Coronary artery (tissue), 2 donors: ENCODE results near the gene PLAC1.

Experiments
- DNase-seq: peaks from one replicate; pipeline ENCODE4 v3.0.0-alpha.2; 2017; ENCODE audit warnings: low spot score
- H3K27ac ChIP-seq, 2 donors: fragments of 200-600 bp; sonication (generic); one replicate each; pipeline ENCODE4 v1.5.1; 2016 to 2019
- H3K4me3 ChIP-seq: fragments of 200-600 bp; sonication (generic); 2 replicates; pipeline ENCODE4 v1.5.1; 2016; ENCODE audit warnings: mild to moderate bottlenecking, moderate library complexity
- TF ChIP-seq, protein P1 (sequence below): fragments of 200-600 bp; sonication (generic); IDR thresholded peaks from one replicate; pipeline ENCODE4 v1.5.1; 2019; ENCODE audit warnings: antibody characterized with exemption

Gene PLAC1, protein sequence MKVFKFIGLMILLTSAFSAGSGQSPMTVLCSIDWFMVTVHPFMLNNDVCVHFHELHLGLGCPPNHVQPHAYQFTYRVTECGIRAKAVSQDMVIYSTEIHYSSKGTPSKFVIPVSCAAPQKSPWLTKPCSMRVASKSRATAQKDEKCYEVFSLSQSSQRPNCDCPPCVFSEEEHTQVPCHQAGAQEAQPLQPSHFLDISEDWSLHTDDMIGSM

DNA sequence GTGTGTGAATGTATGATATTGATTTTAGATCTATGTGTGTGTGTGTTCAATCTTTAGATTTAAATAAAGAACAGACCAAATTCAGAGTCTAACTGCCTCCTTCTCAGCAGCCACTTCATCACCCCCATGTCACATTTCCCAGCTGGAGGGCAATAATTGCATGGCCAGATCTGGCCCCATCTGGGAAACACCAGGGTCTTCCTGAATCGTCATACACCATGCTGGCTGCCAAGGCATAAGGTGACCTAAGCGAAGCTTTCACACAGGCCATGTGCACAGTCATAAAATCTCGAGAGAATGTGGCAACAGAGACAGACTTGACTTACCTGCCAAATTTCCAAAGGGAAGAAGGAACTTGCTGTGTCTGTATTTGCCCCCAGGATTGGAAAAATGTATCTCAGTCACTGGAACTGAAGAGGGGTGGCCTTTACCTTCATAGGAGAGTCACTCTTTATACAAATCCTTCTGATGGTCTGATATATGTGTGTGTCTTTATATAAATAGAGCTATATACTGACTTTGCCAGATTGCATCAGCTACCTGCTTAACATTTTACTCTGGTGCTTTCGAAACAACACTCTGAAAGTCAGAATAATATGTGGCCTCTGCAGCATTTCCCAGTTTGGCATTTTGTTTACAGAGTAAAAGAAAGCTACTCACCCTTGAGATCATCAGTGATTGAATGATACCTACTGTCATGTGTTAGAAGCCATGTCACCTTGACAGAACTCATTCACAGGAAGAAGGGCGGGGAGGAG is at the start of gene PLAC1:
TSS of gene PLAC1 (minus strand) at position 470 of the 758 bp plus-strand sequence. CDS start 91,789 bp downstream, outside the sequence.
- Histone ChIP-seq H3K4me3 (no peak within 1 kb of the TSS), H3K27ac (no peak within 1 kb of the TSS)
- DNase-seq, result no peak
- TF ChIP-seq, protein P1, sequence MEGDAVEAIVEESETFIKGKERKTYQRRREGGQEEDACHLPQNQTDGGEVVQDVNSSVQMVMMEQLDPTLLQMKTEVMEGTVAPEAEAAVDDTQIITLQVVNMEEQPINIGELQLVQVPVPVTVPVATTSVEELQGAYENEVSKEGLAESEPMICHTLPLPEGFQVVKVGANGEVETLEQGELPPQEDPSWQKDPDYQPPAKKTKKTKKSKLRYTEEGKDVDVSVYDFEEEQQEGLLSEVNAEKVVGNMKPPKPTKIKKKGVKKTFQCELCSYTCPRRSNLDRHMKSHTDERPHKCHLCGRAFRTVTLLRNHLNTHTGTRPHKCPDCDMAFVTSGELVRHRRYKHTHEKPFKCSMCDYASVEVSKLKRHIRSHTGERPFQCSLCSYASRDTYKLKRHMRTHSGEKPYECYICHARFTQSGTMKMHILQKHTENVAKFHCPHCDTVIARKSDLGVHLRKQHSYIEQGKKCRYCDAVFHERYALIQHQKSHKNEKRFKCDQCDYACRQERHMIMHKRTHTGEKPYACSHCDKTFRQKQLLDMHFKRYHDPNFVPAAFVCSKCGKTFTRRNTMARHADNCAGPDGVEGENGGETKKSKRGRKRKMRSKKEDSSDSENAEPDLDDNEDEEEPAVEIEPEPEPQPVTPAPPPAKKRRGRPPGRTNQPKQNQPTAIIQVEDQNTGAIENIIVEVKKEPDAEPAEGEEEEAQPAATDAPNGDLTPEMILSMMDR, result no peak

DNA sequence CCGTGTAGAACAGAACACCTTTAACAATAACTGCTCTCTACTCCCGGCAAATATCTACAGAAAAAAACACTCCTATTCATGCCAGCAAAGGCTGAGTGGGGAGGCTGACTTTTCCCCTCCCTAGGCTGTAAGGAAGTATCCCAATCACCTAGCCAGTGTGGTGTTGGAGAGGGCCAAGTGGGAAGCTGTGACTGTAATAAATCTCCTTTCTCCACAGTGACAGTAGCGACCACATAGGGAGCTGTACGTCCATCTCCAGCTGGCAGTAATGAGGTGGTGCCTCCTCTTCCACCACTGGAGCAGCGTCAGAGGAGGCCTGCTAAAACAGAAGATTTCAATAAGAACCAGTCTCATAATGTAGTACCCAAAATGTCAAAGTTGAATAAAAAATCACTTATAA is 47.9 kb upstream of the PLAC1 start:
- Histone ChIP-seq H3K27ac (no peak overlapping the region), H3K4me3 (no peak overlapping the region)
- TF ChIP-seq, protein P1, result no peak
- no peak for DNase-seq

DNA sequence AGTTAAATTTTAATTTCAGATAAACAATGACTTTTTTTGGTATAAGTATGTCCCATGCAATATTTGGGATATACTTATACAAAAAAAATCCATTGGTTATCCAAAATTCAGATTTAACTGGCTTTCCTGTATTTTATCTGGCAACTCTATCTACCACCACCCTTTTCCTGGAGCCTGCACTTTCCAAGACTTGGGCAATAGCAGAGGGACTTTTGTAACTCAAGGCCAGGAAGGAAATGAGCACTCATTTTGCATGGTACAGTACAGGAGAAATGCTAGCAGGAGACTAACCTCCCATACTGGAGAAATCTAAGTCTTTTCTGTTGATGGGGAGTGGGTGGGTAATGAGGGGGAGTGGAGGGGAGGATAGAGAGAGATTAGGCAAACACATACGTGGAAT is 37.7 kb upstream of the PLAC1 start:
- DNase-seq, result no peak
- TF ChIP-seq, protein P1, result no peak
- Histone ChIP-seq H3K4me3 (no peak overlapping the region), H3K27ac (no peak overlapping the region)

DNA sequence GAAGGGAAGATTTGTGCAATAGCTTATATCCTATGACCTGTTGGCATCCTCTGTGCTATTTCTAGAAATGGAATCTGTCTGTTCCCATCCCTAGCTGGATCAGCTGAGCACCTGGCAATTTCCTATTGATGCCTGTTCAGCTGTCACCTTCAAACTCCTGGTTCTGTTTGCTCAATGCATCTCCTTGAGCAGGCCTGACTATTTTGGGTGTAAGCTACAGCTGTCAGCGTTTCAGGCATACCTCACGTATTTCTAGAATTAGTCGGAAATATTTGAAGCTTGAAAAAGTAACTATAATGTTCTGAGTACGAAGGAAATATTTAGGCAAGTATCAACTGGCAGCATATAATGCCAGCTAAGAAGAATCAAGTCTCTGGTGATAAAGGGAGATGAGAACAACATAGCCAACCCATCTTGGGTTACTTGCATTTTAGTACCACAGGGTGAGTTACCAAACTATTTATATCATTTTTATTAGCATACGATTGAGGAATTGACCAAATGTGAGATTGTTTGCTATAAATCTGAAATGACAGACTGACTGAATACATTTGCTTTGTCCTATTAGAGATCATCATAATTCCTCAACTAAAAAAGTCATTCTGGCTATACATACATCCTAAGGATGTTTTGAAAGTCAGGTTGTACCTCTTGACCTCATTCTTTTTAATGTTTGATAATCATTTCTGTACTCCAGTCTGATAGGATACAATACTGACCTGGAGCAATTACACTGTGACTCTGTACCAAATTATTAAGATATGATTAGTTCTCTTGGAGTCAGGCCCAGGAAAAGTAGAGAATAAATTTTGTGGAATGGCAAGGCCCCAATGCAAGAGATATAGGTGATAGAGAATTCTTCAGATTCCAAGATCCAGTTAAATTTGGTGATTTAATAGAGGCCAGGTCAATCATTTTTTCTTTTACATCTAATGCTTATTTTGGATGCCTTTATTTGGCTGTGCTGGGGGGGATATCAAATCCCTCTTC is 36.4 kb upstream of the PLAC1 start:
- Histone ChIP-seq H3K4me3 (no peak overlapping the region), H3K27ac (no peak overlapping the region)
- no peak for DNase-seq
- TF ChIP-seq, protein P1, result no peak

DNA sequence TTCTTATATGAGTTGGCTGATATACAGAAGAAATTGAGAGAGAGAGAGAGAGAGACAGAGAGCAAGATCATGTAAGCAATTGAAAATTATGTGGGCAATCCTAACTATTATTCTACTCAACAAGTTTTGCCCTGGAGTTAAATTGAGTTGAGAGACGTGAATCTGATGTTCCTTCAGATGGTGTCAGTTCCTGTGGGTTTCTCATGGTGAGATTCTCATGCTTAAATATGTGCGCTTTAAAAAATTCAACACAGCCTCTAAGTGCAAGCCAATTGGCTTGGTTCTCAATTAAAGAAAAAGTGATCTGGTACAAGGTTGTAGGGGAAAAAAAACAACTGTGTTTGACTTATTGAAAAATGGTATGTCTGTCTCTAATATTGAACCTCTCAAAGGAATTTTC is 35.4 kb upstream of the PLAC1 start:
- no peak overlapping the region for H3K27ac ChIP-seq
- no peak overlapping the region for H3K4me3 ChIP-seq
- DNase-seq, result no peak
- TF ChIP-seq, protein P1, result no peak

DNA sequence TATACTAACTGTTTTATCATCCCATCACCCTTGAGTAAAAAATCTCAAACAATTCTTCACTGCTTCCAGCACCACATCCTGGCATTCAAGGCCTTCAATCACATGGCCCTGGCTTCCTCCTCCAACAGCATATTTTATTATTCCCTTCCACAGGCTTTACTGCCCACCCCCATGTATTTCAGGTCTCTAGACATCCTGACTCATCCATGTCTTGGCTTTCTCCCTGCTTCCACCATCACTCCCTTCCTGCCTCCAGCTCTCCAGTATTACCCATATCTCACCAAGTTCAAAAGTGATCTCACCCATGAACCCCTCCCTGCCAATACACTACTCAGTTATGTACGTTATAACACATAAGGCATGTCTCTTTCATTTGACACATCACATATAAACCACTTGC is 34.7 kb upstream of the PLAC1 start:
- Histone ChIP-seq H3K4me3 (no peak overlapping the region), H3K27ac (no peak overlapping the region)
- TF ChIP-seq, protein P1, result no peak
- no peak for DNase-seq
